SKM-1 treated with dmso at 0.1 percent for 144 hours (cell line): ENCODE measurements around the gene MYB.

ENCODE experiments used
- DNase-seq: peaks from one replicate; lab custom pipeline; 2025; ENCODE audit not compliant: unreplicated experiment; lab: John Stamatoyannopoulos, UW

MYB gene

GRCh38 chr6:135185483-135185882 lies 4.4 kb downstream of the MYB start:
- DNase-seq, result no peak

DNA sequence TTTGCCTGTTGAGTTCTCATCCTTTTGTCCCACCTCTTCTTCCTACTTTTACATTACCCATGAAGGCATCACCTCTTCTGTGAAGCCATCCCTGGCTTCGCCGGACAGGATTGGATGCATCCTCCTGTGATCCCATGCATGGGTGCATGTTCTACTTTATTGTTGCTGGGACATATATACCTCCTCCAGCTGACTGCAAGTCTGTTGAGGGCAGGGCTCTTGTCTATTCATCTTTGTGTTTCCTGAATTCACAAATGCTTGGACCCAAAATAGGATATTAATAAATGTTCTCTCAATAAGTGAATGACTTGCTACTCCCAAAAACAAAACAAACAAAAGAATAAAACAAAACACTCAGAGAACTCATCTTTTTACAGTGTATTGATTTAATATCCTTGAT lies 5.1 kb downstream of the MYB start:
- no peak for DNase-seq

- DNase-seq, result no peak
Observed at GRCh38 chr6:135187372-135187771, 6.3 kb downstream of the MYB start.

- DNase-seq, result peak; percentile 35
Observed at GRCh38 chr6:135188718-135189117, 7.6 kb downstream of the MYB start.

- no peak for DNase-seq
Observed at GRCh38 chr6:135189344-135189743, 8.2 kb downstream of the MYB start.

GRCh38 chr6:135191508-135192255 lies 10.6 kb downstream of the MYB start:
- DNase-seq, result peak; percentile 90

DNA sequence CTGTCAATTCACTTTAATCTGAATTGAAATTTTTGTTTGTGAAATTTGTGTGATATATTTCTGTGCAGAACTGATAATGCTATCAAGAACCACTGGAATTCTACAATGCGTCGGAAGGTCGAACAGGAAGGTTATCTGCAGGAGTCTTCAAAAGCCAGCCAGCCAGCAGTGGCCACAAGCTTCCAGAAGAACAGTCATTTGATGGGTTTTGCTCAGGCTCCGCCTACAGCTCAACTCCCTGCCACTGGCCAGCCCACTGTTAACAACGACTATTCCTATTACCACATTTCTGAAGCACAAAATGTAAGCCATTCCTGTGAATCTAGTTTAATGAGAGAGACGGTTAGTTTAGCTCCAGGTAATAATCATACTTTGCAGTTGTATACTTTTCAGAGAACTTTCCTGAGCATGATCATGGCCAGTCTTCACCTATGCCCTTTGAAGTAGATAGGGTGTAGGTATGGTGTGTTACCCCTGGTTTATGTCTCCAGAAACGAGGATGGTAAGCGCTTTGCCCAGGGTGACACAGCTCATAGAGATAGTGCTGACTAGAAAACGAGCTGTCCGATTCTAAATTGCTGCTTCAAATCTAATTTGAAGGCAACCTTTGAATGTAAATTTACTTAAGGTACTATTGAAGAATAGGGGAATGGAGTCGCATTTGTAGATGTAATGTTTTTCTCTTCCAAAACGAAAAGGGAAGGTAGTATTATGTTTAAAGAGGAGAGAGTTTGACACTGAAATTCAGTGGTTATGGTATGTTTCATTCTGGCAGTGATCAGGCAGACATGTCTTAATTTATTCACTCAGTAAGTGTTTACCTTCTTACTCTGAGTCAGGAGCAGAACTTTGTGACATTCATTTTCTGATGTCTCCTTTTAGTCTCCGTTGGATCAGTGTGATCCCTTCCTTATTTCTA lies 11.4 kb downstream of the MYB start:
- DNase-seq, result no peak

DNA sequence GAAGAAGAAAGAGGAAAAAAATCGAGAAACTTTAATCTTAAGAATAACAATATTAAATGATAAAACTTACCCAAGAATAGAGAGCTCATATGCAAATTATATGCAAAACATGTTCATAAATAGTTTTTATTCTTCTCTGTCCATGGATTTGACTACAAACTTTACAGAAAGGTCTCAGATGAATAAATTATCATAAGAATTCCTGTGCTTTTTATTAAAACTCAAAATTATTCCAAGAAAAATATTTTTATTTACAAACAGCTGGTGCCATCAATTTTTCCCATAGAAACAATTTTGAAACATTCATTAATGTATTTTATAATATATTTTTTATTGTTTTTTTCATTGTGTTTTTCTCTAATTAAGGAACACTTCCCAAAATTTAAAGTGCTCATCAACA lies 12.1 kb downstream of the MYB start:
- no peak for DNase-seq

- DNase-seq, result peak; percentile 94
Observed at GRCh38 chr6:135195041-135195440, 13.9 kb downstream of the MYB start.

DNA sequence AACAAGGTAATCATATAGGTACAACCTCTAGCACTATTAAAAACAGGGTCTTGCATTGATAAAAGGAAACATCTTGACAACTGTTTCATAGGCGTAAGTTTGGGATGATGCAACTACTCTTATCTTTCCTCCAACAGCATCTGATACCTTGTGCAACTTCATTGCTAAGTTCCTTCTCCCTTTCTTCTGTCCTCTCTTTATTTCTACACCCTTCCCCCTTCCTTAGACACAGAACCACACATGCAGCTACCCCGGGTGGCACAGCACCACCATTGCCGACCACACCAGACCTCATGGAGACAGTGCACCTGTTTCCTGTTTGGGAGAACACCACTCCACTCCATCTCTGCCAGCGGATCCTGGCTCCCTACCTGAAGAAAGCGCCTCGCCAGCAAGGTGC lies 14.4 kb downstream of the MYB start:
- DNase-seq, result peak; percentile 96

DNA sequence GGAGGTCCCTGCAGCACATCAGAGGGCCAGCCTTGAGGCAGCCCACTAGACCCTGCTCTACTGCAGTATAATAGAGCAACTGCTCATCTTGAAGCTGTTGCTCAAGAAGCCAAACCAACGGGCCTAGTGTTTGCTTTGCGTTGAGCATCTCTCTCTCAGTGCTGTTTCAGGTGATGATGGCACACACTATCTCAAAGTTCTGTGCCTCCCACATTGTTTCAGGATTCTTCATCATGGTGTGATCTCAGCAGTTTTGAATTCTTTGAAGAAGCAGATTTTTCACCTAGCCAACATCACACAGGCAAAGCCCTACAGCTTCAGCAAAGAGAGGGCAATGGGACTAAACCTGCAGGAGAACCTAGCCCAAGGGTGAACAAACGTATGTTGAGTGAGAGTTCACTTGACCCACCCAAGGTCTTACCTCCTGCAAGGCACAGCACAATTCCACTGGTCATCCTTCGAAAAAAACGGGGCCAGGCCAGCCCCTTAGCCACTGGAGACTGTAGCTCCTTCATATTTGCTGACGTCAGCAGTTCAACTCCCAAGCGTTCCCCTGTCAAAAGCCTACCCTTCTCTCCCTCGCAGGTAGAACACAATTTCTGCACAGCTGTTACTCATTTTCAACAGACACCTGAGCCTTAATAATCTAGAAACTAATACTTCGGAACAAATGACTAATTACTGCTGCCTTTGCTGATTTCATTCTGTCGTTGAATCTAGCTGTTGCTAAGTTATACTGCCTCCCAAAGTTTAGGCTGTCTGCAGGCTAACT lies 15.8 kb downstream of the MYB start:
- DNase-seq, result no peak

- DNase-seq, result no peak
Observed at GRCh38 chr6:135202836-135203235, 21.7 kb downstream of the MYB start.

DNA sequence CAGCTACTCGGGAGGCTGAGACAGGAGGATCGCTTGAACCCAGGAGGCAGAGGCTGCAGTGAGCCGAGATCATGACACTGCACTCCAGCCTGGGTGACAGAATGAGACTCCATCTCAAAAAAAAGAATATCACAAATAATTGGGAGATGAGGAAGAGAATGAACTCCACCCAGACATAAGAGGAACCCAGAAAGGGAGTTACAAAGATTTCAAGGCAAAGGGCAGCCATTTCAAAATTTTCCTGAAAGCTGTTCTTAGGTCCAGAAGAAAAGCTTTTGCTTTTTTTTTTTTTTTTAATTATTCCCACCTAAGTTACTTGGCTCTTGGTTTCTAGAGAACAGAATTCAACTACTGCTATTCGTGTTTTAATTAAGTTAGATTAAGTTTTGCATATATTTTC lies 23.8 kb downstream of the MYB start:
- DNase-seq, result no peak

DNA sequence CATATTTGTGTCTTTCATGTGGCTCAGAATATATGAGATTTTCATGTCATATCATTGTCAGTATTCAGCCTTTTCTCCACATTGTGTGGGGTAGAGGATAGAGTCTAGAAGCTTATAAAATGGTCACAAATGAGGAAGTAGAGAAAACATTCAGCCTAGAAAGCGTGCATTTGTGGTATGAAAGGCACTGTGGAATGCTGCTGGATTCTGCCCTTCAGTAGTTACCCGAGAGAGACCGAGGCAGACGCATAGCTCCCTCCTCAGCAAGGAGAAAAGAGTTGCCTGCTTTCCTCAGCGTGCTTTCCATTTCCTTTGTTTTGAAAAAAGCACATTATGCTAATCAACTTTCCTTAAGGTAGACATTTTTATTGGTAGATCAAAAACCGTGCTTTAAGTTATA lies 28.7 kb downstream of the MYB start:
- DNase-seq, result peak; percentile 74

GRCh38 chr6:135210632-135211305 lies 29.7 kb downstream of the MYB start:
- DNase-seq, result no peak

GRCh38 chr6:135211306-135211702 lies 30.2 kb downstream of the MYB start:
- DNase-seq, result no peak

GRCh38 chr6:135212020-135212806 lies 31.1 kb downstream of the MYB start:
- DNase-seq, result no peak

DNA sequence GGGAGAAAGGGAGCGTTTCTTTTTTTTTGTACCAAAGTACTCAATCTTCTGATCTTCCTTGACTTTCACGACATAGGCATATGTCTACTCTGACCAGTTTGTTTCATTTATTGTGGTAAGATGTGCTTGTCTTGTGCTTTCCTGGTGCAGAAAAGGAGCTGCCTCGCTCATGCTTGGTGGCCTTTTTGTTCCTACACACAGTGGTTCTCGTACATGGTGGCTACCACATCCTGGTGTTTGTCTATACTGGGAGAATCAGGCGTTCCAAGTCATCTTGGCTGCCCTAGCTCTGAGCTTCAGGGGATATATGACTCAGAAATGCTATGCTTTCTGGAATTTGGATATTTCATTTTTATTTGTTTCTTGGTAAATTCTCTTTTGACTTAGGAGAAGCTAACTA lies 31.8 kb downstream of the MYB start:
- DNase-seq, result no peak

- no peak for DNase-seq
Observed at GRCh38 chr6:135213616-135214015, 32.5 kb downstream of the MYB start.

DNA sequence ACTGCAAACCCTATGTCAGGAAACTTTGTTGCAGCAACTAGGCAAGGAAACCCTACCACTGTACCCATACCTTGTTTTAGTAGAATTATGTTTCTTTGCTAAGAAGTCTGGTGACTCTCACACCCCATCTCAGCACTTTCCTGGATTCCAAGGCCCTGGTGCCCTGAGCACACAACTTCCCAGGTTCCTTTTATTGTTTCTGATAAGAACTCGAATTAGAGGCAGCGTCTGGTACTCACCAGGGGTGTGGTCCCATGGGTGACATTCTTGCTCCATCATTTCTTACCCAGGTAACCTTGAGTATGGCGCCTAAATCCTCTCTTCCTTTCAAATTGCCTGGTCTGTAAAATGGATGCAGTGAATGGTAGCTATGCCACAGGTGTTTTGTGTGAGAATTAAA lies 34.1 kb downstream of the MYB start:
- DNase-seq, result no peak
